GM12878 (cell line): Measurements from ENCODE around the gene MUC5AC. TPM values are rescaled to one million over a fixed set of nuclear protein-coding genes. Genes with fewer than 3 reads are reported as not detected.

Experiments used
- ATAC-seq: fragments of 200-7000 bp; cut with Tn5 transposase; 3 replicates; pipeline ENCODE4 v1.9.1; 2020; ENCODE audit warnings: mild to moderate bottlenecking, moderate library complexity
- BruUV-seq: library from RNA; stranded (reverse); fragments of 400-500 nt; replicated peaks from 2 replicates; lab custom pipeline; 2021; lab: Mats Ljungman, UMichigan
- CTCF ChIA-PET: fragments of 300-600 bp; sonication (Branson Sonifier 250); formaldehyde crosslinking; extraction: SDS; loops from one replicate; lab custom pipeline; 2021; ENCODE audit warnings: inconsistent platforms; lab: Yijun Ruan, JAX
- POLR2A ChIA-PET: fragments of 350-600 bp; formaldehyde crosslinking; extraction: SDS; loops from one replicate; lab custom pipeline; 2021; ENCODE audit warnings: inconsistent platforms; lab: Charles Lee
- RAD21 ChIA-PET: fragments of 300-600 bp; sonication (Branson Sonifier 250); formaldehyde crosslinking; loops from one replicate; lab custom pipeline; 2023; ENCODE audit warnings: antibody characterized with exemption; ENCODE audit not compliant: unreplicated experiment; lab: Charles Lee
- SMC1A ChIA-PET: fragments of 300-600 bp; sonication (Branson Sonifier 250); formaldehyde crosslinking; loops from one replicate; lab custom pipeline; 2023; ENCODE audit not compliant: unreplicated experiment, uncharacterized antibody; lab: Charles Lee
- DNase-seq: peaks from one replicate; pipeline ENCODE4 v3.0.0-alpha.2; 2011; ENCODE audit warnings: low read depth, low spot score
- FAIRE-seq: peaks from 3 replicates; lab custom pipeline; 2011; peaks lifted over from hg19 to GRCh38; lab: Jason Lieb, UNC
- H2AFZ ChIP-seq: 2 replicates; pipeline ENCODE4 v1.6.0; 2011; ENCODE audit warnings: low read depth, low read length, control low read depth; ENCODE audit not compliant: control insufficient read depth
- H3K27ac ChIP-seq: 2 replicates; pipeline ENCODE4 v1.5.1; 2011; ENCODE audit warnings: control low read depth; ENCODE audit not compliant: control insufficient read depth, insufficient read depth
- H3K27me3 ChIP-seq, 2 experiments: replicated peaks in 1 of 2; 2 replicates each; pipeline versions ENCODE4 v1.6.0 to v1.6.1; 2011; ENCODE audit warnings: low read length in 1 of 2; ENCODE audit not compliant: control insufficient read depth in 2 of 2, insufficient read depth in 2 of 2
- H3K36me3 ChIP-seq, 2 experiments: 2 replicates each; pipeline ENCODE4 v1.5.1; 2011; ENCODE audit warnings: low read length in 1 of 2; ENCODE audit not compliant: control insufficient read depth in 2 of 2, insufficient read depth in 2 of 2
- H3K4me1 ChIP-seq: 2 replicates; pipeline ENCODE4 v1.6.1; 2011; ENCODE audit warnings: mild to moderate bottlenecking, low read length, moderate library complexity, mixed read lengths; ENCODE audit not compliant: control insufficient read depth, insufficient read depth
- H3K4me2 ChIP-seq: 2 replicates; pipeline ENCODE4 v1.6.0; 2011; ENCODE audit warnings: control low read depth; ENCODE audit not compliant: control insufficient read depth, insufficient read depth
- H3K4me3 ChIP-seq: fragments of 200-600 bp; sonication (generic); 2 replicates; pipeline ENCODE4 v1.5.1; 2016
- H3K79me2 ChIP-seq: 2 replicates; pipeline ENCODE4 v1.6.0; 2011; ENCODE audit warnings: low read length; ENCODE audit not compliant: control insufficient read depth, insufficient read depth
- H3K9ac ChIP-seq: 2 replicates; pipeline ENCODE4 v1.8.0; 2011; ENCODE audit warnings: low read length, control low read depth, mixed read lengths; ENCODE audit not compliant: control insufficient read depth, insufficient read depth
- H3K9me3 ChIP-seq: replicated peaks from 3 replicates; pipeline ENCODE4 v1.5.1; 2011; ENCODE audit warnings: mild to moderate bottlenecking, low read length; ENCODE audit not compliant: control insufficient read depth, insufficient read depth
- H4K20me1 ChIP-seq: 2 replicates; pipeline ENCODE4 v1.6.0; 2011; ENCODE audit not compliant: control insufficient read depth, insufficient read depth
- ASH2L ChIP-seq: fragments of 300-600, 200-600 bp; sonication (generic); IDR thresholded peaks from 2 replicates; pipeline ENCODE4 v1.6.1; 2017; ENCODE audit warnings: low read depth, mild to moderate bottlenecking, borderline replicate concordance
- ATF2 ChIP-seq: IDR thresholded peaks from 2 replicates; pipeline ENCODE4 v1.6.1; 2012; ENCODE audit warnings: low read length, inconsistent platforms
- FOXM1 ChIP-seq: IDR thresholded peaks from 2 replicates; pipeline ENCODE4 v1.6.1; 2012; ENCODE audit warnings: low read depth, mild to moderate bottlenecking, inconsistent platforms, low read length, moderate library complexity
- NFYA ChIP-seq: IDR thresholded peaks from 2 replicates; pipeline ENCODE4 v1.6.1; 2011; ENCODE audit warnings: low read depth, mild to moderate bottlenecking, low read length, improper control_type of control experiment, borderline replicate concordance
- POLR2AphosphoS2 ChIP-seq: IDR thresholded peaks from 2 replicates; pipeline ENCODE4 v1.6.1; 2011; ENCODE audit warnings: low read depth, mild to moderate bottlenecking, low read length, improper control_type of control experiment, moderate library complexity
- POLR2AphosphoS5 ChIP-seq: IDR thresholded peaks from 2 replicates; pipeline ENCODE4 v1.6.1; 2011; ENCODE audit warnings: mild to moderate bottlenecking, low read length, inconsistent platforms
- RBBP5 ChIP-seq: fragments of 200-600 bp; sonication (generic); conservative IDR thresholded peaks from 2 replicates; pipeline ENCODE4 v1.6.1; 2016
- SREBF1 ChIP-seq: IDR thresholded peaks from 2 replicates; pipeline ENCODE4 v1.6.1; 2012; ENCODE audit warnings: mild to moderate bottlenecking, low read length
- ZNF207 ChIP-seq: fragments of 450-650 bp; IDR thresholded peaks from 2 replicates; pipeline ENCODE4 v1.6.1; 2014; ENCODE audit warnings: antibody characterized with exemption, mild to moderate bottlenecking, borderline replicate concordance
- ZNF622 ChIP-seq: fragments of 450-650 bp; IDR thresholded peaks from 2 replicates; pipeline ENCODE4 v1.6.1; 2017; ENCODE audit warnings: mild to moderate bottlenecking, inconsistent platforms
- WGBS: methylation state at CpG from one replicate; pipeline ENCODE4 v1.1.6; 2016; ENCODE audit warnings: low lambda C conversion rate; ENCODE audit not compliant: insufficient replicate concordance, insufficient coverage; ENCODE audit errors: missing lambda C conversion rate; 5-methylcytosine and 5-hydroxymethylcytosine counted together
- in situ Hi-C: fragments of 300-500 bp; cut with MboI; formaldehyde crosslinking; loops from 9 replicates; pipeline ENCODE4 v1.14.3; 2018; ENCODE audit warnings: mixed read lengths
- intact Hi-C: fragments of 100-400 bp; cut with micrococcal nuclease; formaldehyde crosslinking; loops from one replicate; pipeline ENCODE4 v1.14.2; 2022; ENCODE audit not compliant: unreplicated experiment
- polyA plus RNA-seq, 11 experiments: library from polyadenylated mRNA; depleted of rRNA in 4 of 11; unstranded in 6 of 11; stranded (reverse) in 5 of 11; fragments of >200 nt; fragmentation: Nextera tagmentation in 4 of 11; fragmentation: Illumina TruSeq in 1 of 11; extraction: Ambion mirVana in 4 of 11; extraction: Trizol in 1 of 11; gene quantifications; 1 replicate in 1 of 11; 2 replicates in 10 of 11; pipeline versions ENCODE4 v1.2.1 to v1.2.3, GENCODE V29; 2011 to 2016; ENCODE audit warnings: inconsistent platforms in 2 of 11, missing spikeins in 2 of 11, low read depth in 1 of 11
- total RNA-seq, 4 experiments: library from RNA; depleted of rRNA in 3 of 4; stranded (reverse); fragments of >200 nt in 3 of 4; fragmentation: Illumina TruSeq in 1 of 4; extraction: Trizol in 1 of 4; gene quantifications; 2 replicates each; pipeline versions ENCODE4 v1.2.1 to v1.2.3, GENCODE V29; 2013 to 2021
- TF ChIP-seq, protein P1 (sequence below): fragments of 450-650 bp; IDR thresholded peaks from 2 replicates; pipeline ENCODE4 v1.6.1; 2017; ENCODE audit warnings: antibody characterized with exemption, mild to moderate bottlenecking, moderate library complexity

Gene MUC5AC
- total and polyA plus RNA-seq, 10 of the 15 experiments (the other 5 are each of a cell fraction or from before 2014, with no cell fraction given), result under 0.01 to 0.01 TPM; not detected in 8

DNA sequence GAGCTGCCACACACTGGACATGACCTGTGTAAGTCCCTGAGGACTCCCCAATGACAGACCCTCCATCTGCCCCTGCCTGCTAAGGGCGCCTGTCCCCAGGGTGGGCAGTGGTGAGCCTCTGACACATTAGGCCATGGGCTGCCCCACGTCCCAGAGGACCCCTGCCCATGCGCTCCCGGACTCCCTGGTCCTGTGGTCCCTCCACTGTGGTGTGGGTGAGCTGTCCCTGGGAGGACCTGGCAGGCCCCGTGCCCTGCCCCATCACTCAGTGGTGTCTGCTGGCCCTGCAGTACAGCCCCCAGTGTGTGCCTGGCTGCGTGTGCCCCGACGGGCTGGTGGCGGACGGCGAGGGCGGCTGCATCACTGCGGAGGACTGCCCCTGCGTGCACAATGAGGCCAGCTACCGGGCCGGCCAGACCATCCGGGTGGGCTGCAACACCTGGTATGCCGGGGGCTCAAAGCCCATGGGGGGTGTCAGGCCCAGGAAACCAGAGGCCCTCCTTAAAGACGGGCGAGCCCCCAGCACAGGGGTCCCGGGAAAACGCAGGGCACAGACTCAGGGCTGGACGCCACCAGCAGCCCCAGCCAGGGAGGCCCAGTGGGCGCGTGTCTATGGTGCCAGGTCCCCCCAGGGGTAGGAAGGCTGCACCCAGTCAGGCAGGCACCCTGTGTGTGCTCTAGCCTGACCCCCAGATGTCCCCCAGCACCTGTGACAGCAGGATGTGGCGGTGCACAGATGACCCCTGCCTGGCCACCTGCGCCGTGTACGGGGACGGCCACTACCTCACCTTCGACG, 18.7 kb downstream of the MUC5AC start:
- TF ChIP-seq RBBP5, result no peak
- no peak for TF ChIP-seq FOXM1
- no peak for TF ChIP-seq ATF2
- TF ChIP-seq ZNF622, result no peak
- no peak overlapping the region for H3K9ac ChIP-seq
- H3K9me3 ChIP-seq, result no peaks in the 10 kb centered on the region; the same call in 2 of the 3 replicates
- H3K27ac ChIP-seq, result no peak overlapping the region
- ChIA-PET RAD21 (no interaction called here), POLR2A (no interaction called here), CTCF (no interaction called here), SMC1A (no interaction called here)
- no TSS peak for BruUV-seq
- FAIRE-seq (no peak), DNase-seq (no peak), ATAC-seq (no peak)
- no peaks in the 10 kb centered on the region for H3K36me3 ChIP-seq
- no peaks in the 10 kb centered on the region for H3K27me3 ChIP-seq
- no peak overlapping the region for H3K4me2 ChIP-seq
- no peak overlapping the region for H3K4me3 ChIP-seq
- in situ Hi-C loops (no loop called here), intact Hi-C loops (no loop called here)
- no peaks in the 10 kb centered on the region for H3K79me2 ChIP-seq
- H4K20me1 ChIP-seq, result no peaks in the 10 kb centered on the region
- WGBS, result 63% methylated on average over 30 of the region's 32 CpGs
- H3K4me1 ChIP-seq, result no peaks in the 10 kb centered on the region
- H2AFZ ChIP-seq, result no peak overlapping the region

DNA sequence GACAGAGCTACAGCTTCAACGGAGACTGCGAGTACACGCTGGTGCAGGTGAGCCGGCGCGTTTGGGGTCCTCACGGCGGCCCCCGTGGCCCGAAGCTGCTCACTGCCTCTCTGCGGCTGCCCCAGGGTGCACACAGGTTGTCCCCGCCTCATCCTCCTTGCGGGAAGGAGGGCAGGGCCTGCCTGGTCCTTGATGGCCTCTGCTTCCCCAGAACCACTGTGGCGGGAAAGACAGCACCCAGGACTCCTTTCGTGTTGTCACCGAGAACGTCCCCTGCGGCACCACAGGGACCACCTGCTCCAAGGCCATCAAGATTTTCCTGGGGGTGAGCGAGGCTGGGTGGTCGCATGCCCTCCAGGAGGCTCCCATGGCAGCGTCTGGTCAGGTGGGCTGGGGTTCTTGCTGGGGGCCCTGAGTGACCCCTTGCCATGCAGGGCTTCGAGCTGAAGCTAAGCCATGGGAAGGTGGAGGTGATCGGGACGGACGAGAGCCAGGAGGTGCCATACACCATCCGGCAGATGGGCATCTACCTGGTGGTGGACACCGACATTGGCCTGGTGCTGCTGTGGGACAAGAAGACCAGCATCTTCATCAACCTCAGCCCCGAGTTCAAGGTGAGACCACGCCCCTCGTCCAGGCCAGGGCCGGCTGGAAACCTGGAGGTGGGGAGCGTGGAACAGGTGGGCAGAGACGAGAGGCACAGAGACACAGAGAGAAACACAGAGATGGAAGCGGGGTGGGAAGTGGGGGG, 19.4 kb downstream of the MUC5AC start:
- H3K79me2 ChIP-seq, result no peaks in the 10 kb centered on the region
- no peak overlapping the region for H3K9ac ChIP-seq
- ChIA-PET SMC1A (no interaction called here), RAD21 (no interaction called here), POLR2A (no interaction called here)
- DNase-seq, result no peak
- no peak overlapping the region for H2AFZ ChIP-seq
- in situ Hi-C loops, result no loop called here
- 69% methylated on average over 28 of the region's 34 CpGs for WGBS
- H3K4me1 ChIP-seq, result no peaks in the 10 kb centered on the region
- intact Hi-C loops, result no loop called here
- no peaks in the 10 kb centered on the region; the same call in 2 of the 3 replicates for H3K9me3 ChIP-seq
- TF ChIP-seq FOXM1 (no peak), POLR2AphosphoS5 (no peak), ASH2L (no peak), SREBF1 (no peak), ZNF207 (no peak), POLR2AphosphoS2 (no peak), NFYA (no peak)
- TF ChIP-seq, protein P1, sequence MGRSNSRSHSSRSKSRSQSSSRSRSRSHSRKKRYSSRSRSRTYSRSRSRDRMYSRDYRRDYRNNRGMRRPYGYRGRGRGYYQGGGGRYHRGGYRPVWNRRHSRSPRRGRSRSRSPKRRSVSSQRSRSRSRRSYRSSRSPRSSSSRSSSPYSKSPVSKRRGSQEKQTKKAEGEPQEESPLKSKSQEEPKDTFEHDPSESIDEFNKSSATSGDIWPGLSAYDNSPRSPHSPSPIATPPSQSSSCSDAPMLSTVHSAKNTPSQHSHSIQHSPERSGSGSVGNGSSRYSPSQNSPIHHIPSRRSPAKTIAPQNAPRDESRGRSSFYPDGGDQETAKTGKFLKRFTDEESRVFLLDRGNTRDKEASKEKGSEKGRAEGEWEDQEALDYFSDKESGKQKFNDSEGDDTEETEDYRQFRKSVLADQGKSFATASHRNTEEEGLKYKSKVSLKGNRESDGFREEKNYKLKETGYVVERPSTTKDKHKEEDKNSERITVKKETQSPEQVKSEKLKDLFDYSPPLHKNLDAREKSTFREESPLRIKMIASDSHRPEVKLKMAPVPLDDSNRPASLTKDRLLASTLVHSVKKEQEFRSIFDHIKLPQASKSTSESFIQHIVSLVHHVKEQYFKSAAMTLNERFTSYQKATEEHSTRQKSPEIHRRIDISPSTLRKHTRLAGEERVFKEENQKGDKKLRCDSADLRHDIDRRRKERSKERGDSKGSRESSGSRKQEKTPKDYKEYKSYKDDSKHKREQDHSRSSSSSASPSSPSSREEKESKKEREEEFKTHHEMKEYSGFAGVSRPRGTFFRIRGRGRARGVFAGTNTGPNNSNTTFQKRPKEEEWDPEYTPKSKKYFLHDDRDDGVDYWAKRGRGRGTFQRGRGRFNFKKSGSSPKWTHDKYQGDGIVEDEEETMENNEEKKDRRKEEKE, result no peak
- TF ChIP-seq, all 136 proteins: peak for 0
- CTCF ChIA-PET, result no interaction called here
- H3K4me3 ChIP-seq, result no peak overlapping the region
- H3K4me2 ChIP-seq, result no peak overlapping the region
- no peaks in the 10 kb centered on the region for H3K36me3 ChIP-seq
- H3K27me3 ChIP-seq, result no peaks in the 10 kb centered on the region
- H4K20me1 ChIP-seq, result no peaks in the 10 kb centered on the region
- no peak overlapping the region for H3K27ac ChIP-seq
- BruUV-seq, result no TSS peak
- no peak for FAIRE-seq
- no peak for ATAC-seq
